Osteocyte (in vitro differentiated cells): ENCODE data around the gene ECHDC1. TPM values are rescaled to one million over a fixed set of nuclear protein-coding genes. Genes with fewer than 3 reads are reported as not detected.

ENCODE experiments used
- DNase-seq: peaks from one replicate; pipeline ENCODE4 v3.0.0; 2021; ENCODE audit warnings: mixed read lengths; ENCODE audit not compliant: unreplicated experiment; ENCODE audit errors: extremely low spot score
- H3K27ac Mint-ChIP-seq: one replicate; pipeline ENCODE4 v1.8.0; 2021; ENCODE audit warnings: mild to moderate bottlenecking, mixed read lengths; ENCODE audit not compliant: unreplicated experiment
- H3K27me3 Mint-ChIP-seq: one replicate; pipeline ENCODE4 v1.8.0; 2021; ENCODE audit warnings: mixed read lengths; ENCODE audit not compliant: unreplicated experiment
- H3K36me3 Mint-ChIP-seq: one replicate; pipeline ENCODE4 v1.8.0; 2021; ENCODE audit warnings: mixed read lengths; ENCODE audit not compliant: unreplicated experiment
- H3K4me1 Mint-ChIP-seq: one replicate; pipeline ENCODE4 v1.8.0; 2021; ENCODE audit warnings: mixed read lengths; ENCODE audit not compliant: unreplicated experiment
- H3K4me3 Mint-ChIP-seq: one replicate; pipeline ENCODE4 v1.8.0; 2021; ENCODE audit warnings: mild to moderate bottlenecking, moderate library complexity, mixed read lengths; ENCODE audit not compliant: unreplicated experiment
- H3K9me3 Mint-ChIP-seq: one replicate; pipeline ENCODE4 v1.8.0; 2021; ENCODE audit warnings: mixed read lengths; ENCODE audit not compliant: unreplicated experiment
- total RNA-seq: library from RNA; stranded (reverse); gene quantifications from 2 replicates; pipeline ENCODE4 v1.2.1, GENCODE V29; 2021
- TF ChIP-seq, protein P1 (sequence below): fragments of 200-600 bp; sonication (generic); IDR thresholded peaks from 2 replicates; pipeline ENCODE4 v1.5.0; 2021; ENCODE audit warnings: antibody characterized with exemption, mild to moderate bottlenecking, moderate library complexity

ECHDC1 gene
- total RNA-seq, 1 donor from 2014 or later = 47.2 TPM

DNA sequence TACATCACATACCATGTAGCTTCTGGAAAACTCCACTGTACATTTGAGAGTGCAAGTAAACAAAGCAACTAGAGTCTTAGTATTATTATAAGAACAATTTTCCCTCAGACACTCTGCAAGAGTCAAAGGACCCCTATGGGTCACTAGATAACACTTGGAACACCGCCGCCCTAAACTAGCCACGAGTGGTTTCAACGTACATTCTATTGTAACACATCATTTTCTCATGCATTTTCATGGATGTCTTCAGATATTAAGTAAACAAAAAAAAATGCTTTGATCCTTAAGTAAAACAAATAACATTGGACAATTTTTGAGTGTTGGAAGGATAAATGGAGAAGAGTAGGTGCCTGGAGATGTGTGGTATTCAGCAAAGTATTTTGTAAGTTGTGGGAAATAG lies 79.9 kb downstream of the ECHDC1 start:
- H3K4me1 Mint-ChIP-seq = peaks cover 20% of the 10 kb centered on the region
- no peak overlapping the region for H3K4me3 Mint-ChIP-seq
- DNase-seq = no peak
- H3K27me3 Mint-ChIP-seq = no peaks in the 10 kb centered on the region
- no peaks in the 10 kb centered on the region for H3K36me3 Mint-ChIP-seq
- no peak overlapping the region for H3K27ac Mint-ChIP-seq
- TF ChIP-seq, protein P1, sequence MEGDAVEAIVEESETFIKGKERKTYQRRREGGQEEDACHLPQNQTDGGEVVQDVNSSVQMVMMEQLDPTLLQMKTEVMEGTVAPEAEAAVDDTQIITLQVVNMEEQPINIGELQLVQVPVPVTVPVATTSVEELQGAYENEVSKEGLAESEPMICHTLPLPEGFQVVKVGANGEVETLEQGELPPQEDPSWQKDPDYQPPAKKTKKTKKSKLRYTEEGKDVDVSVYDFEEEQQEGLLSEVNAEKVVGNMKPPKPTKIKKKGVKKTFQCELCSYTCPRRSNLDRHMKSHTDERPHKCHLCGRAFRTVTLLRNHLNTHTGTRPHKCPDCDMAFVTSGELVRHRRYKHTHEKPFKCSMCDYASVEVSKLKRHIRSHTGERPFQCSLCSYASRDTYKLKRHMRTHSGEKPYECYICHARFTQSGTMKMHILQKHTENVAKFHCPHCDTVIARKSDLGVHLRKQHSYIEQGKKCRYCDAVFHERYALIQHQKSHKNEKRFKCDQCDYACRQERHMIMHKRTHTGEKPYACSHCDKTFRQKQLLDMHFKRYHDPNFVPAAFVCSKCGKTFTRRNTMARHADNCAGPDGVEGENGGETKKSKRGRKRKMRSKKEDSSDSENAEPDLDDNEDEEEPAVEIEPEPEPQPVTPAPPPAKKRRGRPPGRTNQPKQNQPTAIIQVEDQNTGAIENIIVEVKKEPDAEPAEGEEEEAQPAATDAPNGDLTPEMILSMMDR = no peak
- H3K9me3 Mint-ChIP-seq = no peaks in the 10 kb centered on the region

DNA sequence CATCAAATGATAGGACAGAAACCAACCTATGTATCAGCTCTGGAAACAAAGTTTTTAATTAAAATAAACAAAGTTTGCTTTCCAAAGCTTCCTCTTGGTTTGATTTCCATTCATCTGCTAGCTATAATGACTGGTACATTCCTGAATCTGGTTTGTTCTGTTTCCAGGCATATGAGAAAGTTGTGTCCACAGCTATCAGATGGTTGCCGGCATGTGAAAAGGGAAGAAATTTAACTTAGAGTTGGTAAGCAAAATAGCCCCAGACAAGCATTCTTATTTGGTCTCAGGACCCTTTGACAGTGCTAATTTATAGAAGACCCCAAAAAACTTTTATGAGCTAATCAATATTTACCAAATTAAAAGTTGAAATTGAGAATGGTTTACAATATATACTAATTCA lies 80.5 kb downstream of the ECHDC1 start:
- peaks cover 15% of the 10 kb centered on the region for H3K4me1 Mint-ChIP-seq
- H3K9me3 Mint-ChIP-seq = no peaks in the 10 kb centered on the region
- H3K36me3 Mint-ChIP-seq = no peaks in the 10 kb centered on the region
- H3K27me3 Mint-ChIP-seq = no peaks in the 10 kb centered on the region
- TF ChIP-seq, protein P1 = no peak
- no peak overlapping the region for H3K27ac Mint-ChIP-seq
- no peak overlapping the region for H3K4me3 Mint-ChIP-seq
- no peak for DNase-seq

DNA sequence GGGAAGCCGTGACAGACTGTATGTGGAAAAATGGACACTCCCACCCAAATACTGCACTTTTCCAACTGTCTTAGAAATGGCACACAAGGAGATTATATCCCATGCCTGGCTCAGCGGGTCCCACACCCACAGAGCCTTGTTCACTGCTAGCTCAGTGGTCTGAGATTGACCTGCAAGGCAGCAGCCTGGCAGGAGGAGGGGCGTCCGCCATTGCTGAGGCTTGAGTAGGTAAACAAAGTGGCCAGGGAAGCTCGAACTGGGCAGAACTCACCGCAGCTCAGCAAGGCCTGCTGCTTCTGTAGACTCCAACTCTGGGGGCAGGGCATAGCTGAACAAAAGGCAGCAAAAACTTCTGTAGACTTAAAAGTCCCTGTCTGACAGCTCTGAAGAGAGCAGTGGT lies 88.1 kb downstream of the ECHDC1 start:
- Mint-ChIP-seq H3K36me3 (no peaks in the 10 kb centered on the region), H3K9me3 (no peaks in the 10 kb centered on the region), H3K27me3 (peaks cover 3% of the 10 kb centered on the region), H3K4me1 (no peaks in the 10 kb centered on the region), H3K27ac (no peak overlapping the region), H3K4me3 (no peak overlapping the region)
- no peak for DNase-seq
- TF ChIP-seq, protein P1 = no peak

- no peak overlapping the region for H3K27ac Mint-ChIP-seq
- DNase-seq = no peak
- H3K4me3 Mint-ChIP-seq = no peak overlapping the region
- no peaks in the 10 kb centered on the region for H3K36me3 Mint-ChIP-seq
- H3K4me1 Mint-ChIP-seq = no peaks in the 10 kb centered on the region
- no peaks in the 10 kb centered on the region for H3K9me3 Mint-ChIP-seq
- H3K27me3 Mint-ChIP-seq = peaks cover 13% of the 10 kb centered on the region
- TF ChIP-seq, protein P1 = no peak
These were observed 93.8 kb downstream of the ECHDC1 start for GRCh38 chr6:127249621-127250020.

- Mint-ChIP-seq H3K27ac (no peak overlapping the region), H3K4me3 (no peak overlapping the region), H3K4me1 (no peaks in the 10 kb centered on the region), H3K27me3 (peaks cover 13% of the 10 kb centered on the region), H3K36me3 (no peaks in the 10 kb centered on the region), H3K9me3 (no peaks in the 10 kb centered on the region)
- no peak for DNase-seq
- TF ChIP-seq, protein P1 = no peak
These were observed 96.0 kb downstream of the ECHDC1 start for GRCh38 chr6:127247114-127248096.
